HG03571 (cell line): ENCODE measurements around the gene KCNAB3.

Experiments used
- ATAC-seq: cut with Tn5 transposase; IDR thresholded peaks from one replicate; pipeline ENCODE4 v1.9.1; 2021; ENCODE audit not compliant: unreplicated experiment

KCNAB3 gene

GRCh38 chr17:7903154-7904103 is 26.2 kb downstream of the KCNAB3 start:
- no peak for ATAC-seq

GRCh38 chr17:7897773-7898172 is 31.9 kb downstream of the KCNAB3 start:
- no peak for ATAC-seq

DNA sequence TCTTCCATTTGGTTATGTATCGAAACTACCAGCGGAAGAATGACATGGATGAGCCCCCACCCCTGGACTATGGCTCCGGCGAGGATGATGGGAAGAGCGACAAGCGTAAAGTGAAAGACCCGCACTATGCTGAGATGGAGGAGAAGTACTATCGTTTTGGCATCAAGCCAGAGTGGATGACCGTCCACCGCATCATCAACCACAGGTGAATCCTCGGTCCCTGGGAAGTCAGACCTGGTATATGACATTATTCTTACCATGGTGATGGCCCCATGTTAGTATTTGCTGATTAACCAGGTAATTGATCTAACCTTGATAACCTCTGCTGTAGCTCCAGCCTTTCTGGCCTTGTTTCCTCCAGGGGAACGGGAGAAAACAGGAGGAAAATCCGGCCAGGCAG is 32.6 kb downstream of the KCNAB3 start:
- ATAC-seq, result no peak

GRCh38 chr17:7894866-7895265 is 34.8 kb downstream of the KCNAB3 start:
- ATAC-seq, result no peak

GRCh38 chr17:7894226-7894625 is 35.4 kb downstream of the KCNAB3 start:
- ATAC-seq, result no peak

- ATAC-seq, result no peak
Measured at GRCh38 chr17:7893187-7893880, 36.3 kb downstream of the KCNAB3 start.

DNA sequence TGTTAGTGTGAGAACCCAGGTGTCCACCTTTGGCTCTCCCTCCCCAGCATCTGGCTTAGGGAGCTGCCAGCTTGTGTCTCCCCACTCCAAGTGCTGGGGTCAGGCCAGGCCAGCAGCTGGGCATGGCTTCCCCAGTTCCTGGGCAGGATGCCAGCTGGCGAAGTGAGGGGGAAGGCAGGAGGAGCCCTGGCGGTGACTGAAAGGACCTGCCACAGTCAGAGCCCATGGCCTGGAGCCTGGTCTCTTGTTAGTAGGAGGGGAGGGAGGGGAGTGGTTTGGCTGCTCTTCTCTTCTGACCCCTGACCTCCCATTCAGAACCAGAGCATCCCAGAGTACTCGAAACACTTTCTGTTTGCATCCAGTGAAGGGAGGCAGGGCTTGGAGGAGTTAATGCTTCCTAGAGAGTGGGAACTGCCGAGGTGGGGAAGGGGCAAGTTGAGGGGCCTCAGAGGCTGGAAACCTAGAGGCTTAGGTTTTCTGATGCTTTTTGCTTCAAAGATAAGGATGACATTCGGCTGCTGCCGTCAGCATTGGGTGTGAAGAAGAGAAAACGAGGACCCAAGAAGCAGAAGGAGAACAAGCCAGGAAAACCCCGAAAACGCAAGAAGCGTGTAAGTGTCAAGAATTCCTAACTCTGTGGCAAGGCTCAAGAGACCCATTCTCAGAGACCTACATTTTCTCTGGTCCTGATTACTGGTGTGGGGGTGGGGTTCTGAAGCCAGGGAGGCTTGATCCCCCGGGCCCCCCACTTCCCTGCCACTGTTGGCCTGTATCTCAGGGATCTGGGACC is 40.3 kb downstream of the KCNAB3 start:
- no peak for ATAC-seq

DNA sequence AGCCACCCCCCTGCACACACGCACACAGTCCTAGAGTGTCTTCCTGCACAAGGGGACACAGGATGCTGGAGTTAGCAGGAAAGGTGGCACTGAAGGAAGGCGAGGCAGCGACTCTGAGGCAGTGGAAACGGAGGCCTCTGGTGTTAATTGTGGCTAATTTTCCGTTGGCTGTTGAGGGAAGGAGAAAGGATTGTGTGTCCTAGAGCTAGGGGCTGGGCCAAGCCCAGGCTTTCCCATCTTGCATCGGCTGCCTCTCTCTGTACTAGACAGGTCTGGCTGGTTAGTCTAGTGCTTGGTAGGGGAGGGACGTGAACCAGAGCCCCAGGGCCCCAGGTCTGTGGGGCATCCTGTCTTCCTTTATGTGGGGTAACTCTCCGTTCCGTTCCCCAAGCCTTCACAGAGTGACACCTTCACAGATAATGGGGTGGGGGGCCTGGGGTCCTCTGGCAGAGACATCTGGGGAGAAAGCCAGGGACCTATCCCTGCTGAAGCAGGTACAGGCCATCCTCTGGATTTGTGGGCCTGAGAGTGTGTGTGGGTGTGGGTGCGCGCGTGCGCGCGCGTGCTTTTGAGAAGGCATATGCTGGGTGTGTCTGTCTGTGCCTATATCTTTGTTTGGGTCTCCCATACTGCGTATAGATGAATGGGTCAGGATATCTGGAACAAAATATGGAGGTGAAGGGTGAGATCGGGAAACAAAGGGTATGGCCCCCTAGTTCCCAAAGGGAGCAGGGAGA is 41.3 kb downstream of the KCNAB3 start, which contains the start of gene CHD3:
Gene CHD3, plus strand, starts transcription at position 606 of the 737 bp plus-strand sequence. CDS start 212 bp downstream, outside the sequence.
- ATAC-seq, result no peak

GRCh38 chr17:7887482-7888183 is 42.0 kb downstream of the KCNAB3 start:
- peak; percentile 53 for ATAC-seq

- no peak for ATAC-seq
Measured at GRCh38 chr17:7887038-7887481, 42.6 kb downstream of the KCNAB3 start.

- no peak for ATAC-seq
Measured at GRCh38 chr17:7886227-7887037, 43.2 kb downstream of the KCNAB3 start.

- no peak for ATAC-seq
Measured at GRCh38 chr17:7885367-7886226, 44.1 kb downstream of the KCNAB3 start.

GRCh38 chr17:7884581-7885366 is 44.9 kb downstream of the KCNAB3 start:
- ATAC-seq, result no peak

GRCh38 chr17:7883781-7884386 is 45.8 kb downstream of the KCNAB3 start:
- no peak for ATAC-seq

DNA sequence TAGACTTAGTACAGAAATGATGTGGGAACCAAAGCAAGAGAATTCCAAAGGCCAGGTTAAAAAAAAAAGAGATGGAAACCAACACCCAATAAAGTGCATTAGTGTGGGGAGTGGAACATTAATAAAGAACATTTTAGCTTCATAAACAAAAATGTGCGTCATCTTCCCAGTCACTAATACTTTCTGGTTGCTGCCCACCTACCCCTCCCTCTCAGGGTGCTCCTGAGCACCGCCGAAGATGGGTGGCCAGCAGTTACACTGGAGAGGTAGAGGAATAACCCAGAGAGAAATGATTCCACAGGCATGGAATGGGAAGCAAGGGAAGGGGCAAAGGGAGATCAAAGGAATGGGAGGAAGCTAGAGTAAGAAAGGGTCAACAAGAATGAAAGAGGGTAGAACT is 47.0 kb downstream of the KCNAB3 start:
- ATAC-seq, result no peak

- ATAC-seq, result no peak
Measured at GRCh38 chr17:7882068-7882467, 47.6 kb downstream of the KCNAB3 start.
